NCI-H1092 (cell line): ENCODE data around the gene PLXDC2.
"Not testable (repeated sequence)": the region's sequence is repeated elsewhere in the genome, so short reads cannot be mapped to it uniquely, and the experiment has no call there.

ENCODE experiments used
- DNase-seq: peaks from one replicate; lab custom pipeline; 2025; lab: John Stamatoyannopoulos, UW

The PLXDC2 gene

DNA sequence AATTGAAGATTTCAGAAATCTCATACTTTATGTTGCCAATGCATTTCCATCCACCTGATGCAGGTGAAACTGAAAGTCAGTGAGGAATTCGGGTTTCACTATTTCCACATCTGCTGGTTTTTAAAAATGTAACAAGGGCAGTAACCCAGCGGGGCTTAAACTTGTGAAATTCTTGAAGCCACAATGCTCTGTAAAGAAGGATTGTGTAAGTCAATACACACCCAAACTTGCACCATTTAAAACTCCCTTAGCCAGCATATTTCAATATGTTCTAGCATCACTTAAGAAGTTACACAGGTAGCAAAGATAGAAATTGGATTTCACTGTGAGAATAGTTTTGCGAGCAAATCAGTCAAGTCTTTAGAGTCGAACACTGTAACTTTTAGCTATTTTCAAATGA, 386.1 kb downstream of the PLXDC2 start:
- no peak for DNase-seq

DNA sequence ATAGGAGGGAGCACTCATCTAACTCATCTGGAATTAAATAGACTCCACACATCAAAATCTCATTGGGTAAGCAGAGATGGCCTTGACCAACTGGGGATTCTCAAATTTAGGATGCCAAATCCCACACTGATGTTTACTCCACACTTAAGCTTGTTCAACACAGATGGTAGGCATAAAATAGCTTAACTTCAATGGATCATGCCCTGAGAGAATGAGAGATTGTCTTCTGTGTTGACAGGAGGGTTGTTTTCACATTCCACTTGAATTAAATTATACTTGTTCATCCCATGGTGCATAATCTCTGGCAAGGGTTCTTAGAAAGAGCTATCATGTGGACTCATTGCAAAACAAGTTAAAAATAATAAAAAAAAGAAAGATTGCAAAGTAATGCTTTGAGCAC, 391.4 kb downstream of the PLXDC2 start:
- DNase-seq: no peak

DNA sequence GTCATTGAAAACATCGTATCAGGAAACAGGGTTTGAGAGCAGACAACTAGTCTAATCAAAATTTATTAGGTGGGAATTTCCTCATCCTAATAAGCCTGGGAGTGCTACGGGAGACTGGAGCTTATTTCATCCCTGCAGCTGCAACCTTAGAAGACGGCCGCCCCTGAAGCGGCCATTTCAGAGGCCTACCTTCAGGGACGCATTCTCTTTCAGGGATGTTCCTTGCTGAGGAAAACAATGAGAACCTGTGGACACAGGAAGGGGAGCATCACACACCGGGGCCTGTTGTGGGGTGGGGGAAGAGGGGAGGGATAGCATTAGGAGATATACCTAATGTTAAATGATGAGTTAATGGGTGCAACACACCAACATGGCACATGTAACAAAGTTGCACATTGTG, 392.9 kb downstream of the PLXDC2 start:
- DNase-seq: not testable (repeated sequence)

DNA sequence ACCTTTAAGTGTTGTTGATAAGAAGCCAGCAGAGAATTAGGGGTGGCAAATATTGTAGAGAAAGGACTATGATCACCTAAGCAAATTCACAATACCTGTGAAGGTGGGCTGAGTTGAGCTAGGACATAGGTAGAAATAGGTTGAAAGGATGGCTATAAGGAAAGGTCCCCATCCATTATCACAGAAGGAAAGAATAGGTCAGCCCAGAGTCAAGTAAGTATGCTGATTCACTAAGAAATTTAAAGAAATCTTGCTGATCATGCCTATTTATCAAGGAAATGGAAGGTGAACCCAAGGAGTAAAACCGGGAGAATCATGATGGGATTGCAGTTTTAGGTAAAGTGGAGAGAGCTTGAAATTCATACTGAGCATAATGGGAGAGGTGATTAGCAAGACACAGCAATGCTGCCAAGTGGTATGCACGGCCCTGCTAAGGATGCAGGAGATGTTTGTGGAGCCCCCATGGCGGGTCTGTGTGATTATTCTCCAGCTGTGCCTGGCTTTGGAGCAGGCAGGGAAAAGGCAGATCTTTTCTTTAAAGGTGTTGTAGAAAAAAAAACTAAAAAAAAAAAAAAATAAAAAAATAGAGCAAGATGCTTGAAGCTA, 399.4 kb downstream of the PLXDC2 start:
- no peak for DNase-seq

DNA sequence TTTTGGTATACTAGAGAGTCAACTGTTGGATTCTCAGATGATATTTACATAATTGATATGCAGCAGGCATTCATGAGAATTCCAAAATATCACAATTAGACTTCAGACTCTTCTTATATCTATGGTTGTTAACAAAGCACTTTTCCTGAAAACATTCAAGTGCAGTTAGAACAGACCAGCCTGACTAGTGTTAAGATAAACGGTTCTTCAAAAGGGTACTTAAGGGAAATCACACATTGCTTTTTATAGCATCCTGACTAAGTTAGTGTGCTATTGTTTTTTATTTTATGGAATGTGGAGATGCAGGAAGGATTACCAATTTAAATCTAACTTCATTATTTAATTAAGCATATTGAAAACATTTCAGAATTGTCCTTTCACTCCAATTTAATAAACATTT, 405.1 kb downstream of the PLXDC2 start:
- DNase-seq: no peak

DNA sequence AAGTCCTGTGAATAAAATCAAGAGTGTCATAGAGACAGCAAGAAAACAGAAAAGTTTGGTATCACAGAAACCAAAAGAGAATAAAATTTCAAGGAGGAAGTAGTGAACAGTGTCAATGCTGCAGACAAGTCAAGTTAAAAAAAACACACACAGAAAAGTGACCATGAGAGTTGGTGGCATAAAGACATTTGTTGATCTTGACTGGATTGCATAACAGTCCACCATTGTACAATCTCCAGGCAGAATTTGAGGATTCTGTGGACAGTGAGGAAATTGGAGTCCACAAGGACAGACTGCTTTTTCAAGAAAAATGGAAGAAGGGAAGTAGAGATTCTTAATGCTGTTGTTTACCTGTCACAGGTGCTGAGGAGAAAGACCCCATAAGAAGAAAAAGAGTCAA, 412.5 kb downstream of the PLXDC2 start:
- DNase-seq: no peak

DNA sequence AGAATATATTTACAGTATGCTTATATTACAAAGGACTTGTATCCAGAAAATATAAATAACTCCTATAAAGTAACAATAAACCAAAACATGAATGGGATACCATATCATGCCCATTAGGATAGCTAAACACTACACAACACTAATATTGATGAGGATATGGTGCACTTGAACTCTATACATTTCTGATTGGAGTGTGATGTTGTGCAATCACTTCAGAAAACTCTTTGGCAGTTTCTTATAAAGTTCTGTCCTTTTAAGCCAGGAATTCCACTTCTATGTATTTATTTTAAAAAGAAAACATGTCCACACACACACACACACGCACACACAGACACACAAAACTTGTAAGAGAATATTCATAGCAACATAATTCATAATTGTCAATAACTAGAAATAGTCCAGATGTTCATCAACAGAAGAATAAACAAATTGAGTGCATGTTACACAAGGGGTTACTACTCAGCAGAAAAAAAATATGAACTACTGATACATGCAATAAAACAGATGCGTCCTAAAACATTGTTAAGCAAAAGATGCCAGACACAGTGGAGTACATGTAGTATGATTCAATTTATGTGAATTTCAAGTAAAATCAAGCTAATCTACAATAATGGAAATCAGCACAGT, 416.0 kb downstream of the PLXDC2 start:
- DNase-seq: no peak

DNA sequence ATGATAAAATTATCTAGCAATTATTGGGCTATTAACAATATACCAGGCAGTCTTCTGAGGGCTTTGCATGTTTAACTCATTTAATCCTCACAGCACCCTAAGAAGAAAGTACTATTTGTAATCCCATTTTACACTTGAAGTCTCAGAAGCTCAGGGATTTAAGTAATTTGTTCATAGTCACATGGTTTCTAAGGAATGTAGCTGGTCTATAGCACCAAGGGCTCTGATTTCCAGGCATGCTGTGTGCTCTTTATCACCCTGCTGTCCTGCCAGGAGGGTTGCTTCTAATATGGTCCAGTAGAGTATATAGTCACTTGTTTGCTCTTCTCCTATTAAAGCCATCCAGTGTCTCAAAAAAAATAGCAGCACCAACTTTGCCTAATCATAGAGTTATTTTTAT, 417.2 kb downstream of the PLXDC2 start:
- no peak for DNase-seq

DNA sequence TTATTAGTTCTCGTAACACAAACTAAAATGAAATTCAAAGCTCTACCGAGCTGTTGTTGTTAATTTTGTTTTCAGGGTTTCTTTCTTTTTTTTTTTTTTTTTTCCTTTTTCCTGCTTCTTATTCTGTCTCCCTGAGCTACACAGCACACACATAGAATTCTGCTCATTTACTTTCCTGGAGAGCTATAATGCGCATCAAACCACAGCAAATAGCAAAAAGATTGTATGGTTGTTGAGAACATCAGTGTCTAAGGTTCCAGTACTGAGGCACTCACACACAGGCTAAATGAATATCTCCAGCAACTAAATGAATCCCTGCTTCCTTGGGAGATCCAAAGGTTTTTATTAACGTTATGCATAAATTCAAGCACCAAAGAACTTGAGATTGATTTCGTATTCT, 418.3 kb downstream of the PLXDC2 start:
- DNase-seq: no peak

DNA sequence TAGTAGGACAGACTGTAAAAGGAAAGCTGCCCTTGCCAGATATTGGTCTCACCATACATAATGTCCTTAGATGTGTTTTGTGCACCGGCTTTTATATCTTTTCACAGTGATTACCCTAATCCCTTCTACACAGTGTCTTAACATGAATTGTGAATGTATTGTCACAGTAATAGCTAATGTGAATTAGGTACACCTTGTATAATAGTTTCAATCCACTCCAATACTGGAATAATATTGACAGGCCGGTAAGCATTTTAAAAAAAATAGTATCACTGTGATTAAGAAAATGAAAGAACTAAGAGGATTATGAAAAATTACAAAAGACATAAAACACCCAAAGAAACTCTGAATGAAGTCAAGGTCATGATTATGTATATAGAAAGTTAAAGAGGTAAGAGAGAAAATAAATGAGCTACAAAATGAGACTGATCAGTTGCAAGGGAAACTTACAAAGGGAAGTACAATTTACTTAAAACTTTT, 420.9 kb downstream of the PLXDC2 start:
- no peak for DNase-seq

DNA sequence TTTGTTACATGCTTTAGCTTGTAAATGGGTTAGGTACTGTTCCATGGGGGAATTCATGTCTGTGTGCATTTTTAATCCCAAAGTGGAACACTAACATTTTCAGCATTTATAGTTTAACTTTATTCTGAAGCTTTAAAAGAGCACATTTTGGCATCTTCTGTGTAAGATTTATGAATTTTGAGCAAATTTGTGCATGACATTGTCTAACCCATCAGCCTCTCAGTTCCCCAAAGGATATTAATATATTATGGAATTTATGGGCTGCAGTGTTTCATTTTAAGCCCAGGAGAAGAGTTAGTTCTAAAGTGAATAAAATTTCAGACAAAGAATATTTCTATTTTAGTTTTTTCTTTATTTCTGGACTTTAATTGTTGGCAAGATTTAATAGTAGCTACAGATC, 421.4 kb downstream of the PLXDC2 start:
- DNase-seq: no peak

DNA sequence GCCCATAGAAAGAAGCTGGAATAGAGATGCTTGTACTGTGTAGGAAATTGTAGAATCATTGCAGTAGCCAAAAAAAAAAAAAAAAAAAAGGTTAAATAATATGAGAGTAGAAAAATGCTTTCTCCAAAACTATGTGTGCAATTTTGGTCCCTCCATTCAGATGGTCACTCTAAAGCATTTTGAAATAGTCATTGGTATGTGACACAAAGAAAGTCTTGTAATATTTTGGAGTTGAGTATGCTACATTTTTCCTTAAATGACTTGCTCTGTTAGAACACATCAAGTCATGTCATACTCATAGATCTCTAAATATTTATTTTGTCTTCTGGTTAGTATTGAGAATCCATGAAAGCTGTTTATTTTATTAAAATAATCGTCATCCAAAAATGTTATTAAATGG, 424.4 kb downstream of the PLXDC2 start:
- DNase-seq: no peak

DNA sequence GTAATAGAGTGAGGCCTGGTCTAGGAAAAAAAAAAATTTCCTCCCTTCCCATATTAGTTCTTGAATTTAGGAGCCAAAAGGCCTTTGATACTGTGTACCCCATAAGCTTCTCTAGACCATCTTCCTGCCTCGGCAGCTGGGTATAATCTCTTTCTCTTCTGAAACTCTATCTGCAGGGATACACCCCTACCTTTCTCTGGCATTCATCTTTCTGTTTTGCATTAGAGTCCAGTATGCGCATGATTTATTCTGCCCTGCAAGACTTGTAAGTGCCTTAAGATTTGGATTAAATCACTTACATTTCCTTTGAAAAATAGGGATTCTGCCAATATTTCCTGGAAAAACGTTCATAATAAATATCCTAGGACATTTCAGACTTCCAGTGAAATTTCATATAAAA, 431.2 kb downstream of the PLXDC2 start:
- DNase-seq: no peak

DNA sequence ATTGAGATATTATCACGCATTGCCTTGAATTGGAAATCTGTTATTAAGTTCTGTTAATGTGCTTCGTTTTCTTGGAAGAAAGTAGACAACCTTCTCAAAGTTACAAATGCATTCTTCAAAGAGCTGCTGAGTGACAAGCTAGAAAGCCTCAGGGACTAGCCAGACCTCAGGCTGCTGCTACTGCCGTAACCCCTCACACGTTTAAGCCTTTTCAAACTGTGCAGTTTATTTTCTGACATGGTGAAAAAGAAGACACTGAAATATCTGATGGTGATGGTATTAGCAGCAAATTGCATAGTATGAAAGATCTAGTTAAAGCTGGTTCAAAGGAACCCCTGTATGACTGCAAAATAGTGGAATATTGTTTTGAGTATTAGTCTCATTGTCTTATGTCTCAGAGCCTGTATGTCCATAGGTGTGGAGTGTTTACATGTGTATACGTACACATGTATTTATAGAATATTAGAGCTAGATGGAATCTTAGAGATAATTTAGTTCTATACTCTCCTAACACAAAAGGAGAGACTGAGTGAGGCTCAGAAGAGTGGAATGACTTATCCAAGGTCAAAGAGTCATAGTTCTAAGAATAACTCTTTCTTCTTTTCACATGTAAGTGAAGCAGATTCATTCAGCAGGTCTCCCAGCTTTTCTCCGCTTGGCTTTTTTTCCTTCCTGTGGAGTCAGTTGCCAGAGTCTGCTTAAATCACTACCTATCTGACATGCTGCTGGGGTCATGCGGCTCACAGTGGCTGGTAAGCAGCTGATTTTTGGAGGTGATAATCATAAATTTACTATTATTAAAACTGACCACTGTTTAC, 431.9 kb downstream of the PLXDC2 start:
- DNase-seq: no peak

DNA sequence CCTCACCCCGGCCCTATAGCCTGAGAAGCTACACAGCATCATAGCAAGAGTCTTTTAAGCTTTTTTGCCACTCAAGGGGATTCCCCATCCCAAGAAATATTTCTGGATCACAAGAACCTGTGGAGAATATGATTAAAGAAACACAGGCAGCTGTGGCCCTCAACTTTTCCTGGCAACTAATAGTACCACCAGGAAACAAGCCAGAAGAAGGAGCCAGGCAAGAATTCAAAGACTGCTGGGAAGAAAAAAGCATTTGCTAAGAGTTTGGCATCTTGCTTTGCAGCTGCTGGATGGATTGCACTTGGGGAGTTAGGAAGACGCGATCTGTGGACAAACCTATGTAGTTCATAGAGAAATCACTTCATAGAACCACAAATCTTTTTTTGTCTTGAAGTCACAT, 437.8 kb downstream of the PLXDC2 start:
- no peak for DNase-seq

DNA sequence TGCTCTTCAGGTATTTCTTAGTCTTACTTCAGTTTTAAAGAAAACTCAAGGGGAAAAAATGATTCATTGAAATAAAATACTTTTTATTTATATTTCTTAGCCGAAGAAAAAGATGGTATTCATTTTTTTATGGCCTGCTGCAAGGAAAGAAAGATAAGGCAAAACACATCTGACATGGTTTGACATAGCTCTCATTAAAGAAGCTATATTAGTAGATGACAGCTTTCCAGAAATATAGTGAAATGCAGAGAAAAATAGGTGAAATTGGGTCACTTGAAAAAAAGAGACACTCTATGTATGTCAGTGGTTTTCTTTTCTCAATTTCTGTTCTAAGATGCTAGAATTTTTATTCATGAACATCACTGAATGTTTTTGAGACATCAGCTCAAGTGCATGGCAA, 438.3 kb downstream of the PLXDC2 start:
- no peak for DNase-seq

DNA sequence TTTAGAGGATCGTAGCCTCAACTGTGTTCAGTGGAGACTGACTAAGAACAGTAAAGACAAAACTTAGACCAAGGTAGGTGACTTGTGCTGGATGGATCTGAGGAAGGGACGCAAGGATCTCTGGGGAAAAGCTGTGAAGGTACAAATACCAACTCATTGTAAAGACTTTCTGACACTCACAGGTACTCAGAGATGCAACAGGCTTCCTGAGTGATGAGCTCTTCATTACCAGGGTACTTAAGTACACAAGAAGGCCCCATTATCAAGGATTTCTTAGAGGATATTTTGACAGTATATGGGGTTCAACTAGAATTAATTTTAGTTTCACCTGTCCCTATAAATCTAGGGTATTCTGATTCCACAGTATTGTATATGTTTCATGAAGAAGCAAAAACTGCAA, 440.7 kb downstream of the PLXDC2 start:
- no peak for DNase-seq

DNA sequence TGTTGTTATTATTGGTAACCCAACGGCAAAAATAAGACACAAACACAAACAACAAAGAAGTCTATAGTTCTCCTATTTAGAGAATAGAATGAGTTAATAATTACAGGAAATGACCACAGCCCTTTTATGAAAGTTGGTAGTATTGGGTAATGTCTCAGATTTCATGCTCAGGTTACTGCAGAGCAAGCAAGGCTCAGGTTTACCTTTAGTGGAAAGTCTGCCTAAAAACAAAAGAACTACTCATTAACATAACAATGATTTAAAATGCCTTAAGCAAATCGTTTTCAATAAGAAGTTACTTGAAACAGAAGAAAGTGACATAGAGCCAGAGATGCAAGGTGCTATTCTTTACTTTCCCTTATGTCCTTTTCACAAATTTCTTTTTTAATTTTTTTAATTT, 441.2 kb downstream of the PLXDC2 start:
- no peak for DNase-seq

DNA sequence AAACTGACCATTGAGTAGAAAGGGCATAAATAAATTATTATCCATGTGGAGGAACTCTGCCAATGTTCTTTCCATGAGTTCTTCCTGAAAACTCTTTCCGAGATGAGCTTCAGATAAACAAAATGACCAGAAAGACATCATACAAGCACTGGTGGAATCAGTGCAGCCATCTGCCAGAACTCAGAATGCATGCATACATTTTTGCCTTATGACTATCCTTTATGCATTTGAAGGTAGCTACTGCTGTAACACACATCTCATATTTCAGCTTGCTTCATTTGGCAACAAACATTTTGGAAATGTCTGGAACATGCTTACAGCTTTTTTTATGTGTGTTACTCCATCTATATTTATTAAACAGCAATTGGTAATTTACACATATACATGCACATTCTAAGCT, 448.9 kb downstream of the PLXDC2 start:
- no peak for DNase-seq

DNA sequence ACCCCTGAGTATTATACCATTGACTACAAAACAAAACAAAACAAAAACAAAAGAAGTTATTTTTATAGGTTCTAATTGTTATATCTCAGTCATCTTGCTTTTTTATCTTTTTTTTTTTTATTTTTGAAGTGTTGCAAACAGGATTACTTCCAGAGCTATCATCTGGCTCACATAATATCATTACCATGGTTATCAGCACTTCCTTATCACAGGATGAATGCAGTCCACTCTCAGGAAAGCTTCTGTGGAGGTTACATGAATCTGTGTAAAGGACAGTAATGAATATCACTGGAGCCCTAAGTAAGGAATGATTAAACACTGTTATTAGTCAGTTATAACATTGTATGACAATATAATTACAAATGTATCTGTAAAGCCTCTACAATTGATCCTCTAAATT, 451.5 kb downstream of the PLXDC2 start:
- no peak for DNase-seq

DNA sequence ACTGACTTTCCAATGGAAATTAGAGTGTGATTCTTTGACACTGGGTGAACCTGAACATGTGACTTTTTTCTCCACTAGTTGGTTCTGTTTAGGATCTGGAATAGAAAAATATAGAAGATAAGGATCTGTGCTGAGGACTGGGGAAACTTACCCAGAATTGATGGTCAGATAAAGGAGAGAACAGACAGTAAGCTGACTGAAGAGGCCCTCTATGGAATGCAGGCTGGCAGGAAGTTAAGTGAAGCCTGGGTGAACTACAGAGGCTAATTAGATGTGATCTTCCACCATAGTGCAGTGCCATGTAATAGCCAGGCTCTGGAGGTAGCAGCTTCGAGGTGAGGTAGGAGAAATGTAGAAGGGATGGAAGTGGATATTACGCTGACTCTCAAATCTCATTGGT, 455.3 kb downstream of the PLXDC2 start:
- DNase-seq: no peak

DNA sequence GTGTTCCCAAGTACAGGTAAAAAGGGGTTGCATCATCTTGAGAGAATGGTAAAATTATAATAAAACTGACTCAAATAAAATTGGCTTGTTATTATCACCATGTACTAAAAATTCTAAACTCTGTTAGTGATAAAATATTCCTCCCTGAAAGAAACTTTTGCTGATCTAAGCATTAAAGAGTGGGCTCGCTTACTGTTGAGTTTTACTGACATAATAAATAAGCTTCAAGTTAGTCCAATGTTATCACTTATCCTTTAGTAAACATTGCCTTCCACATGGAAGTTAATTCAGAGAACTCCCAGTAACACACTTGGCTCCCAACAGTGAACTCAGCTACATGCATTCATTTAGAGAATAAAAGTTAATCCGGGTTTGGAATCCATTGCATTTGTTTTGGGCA, 456.4 kb downstream of the PLXDC2 start:
- no peak for DNase-seq

DNA sequence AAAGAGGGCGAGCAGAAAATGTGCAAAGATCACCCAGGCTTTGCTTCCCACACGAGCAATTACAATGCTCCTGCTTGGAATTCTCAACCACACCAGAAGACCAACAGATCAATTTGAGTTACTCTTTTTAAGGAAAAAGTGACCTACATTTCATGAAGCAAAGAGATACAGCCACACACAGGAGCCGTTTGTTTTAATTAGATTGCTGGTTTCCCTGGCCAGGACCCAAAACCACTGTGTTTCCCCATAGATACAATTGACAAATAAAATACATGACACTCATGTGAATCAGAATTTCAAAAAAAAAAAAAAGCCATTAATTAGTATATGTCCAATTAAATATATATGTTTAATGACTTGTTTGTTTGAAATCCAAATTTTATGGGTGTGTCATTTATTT, 458.3 kb downstream of the PLXDC2 start:
- DNase-seq: no peak
